Fibroblast of skin of scalp (primary cell): Measurements from ENCODE around the gene CELA1.
"Not testable (repeated sequence)": the region's sequence is repeated elsewhere in the genome, so short reads cannot be mapped to it uniquely, and the experiment has no call there.

Source experiments
- DNase-seq: peaks from one replicate; pipeline ENCODE4 v3.0.0-alpha.2; 2013

Gene CELA1

GRCh38 chr12:51341251-51342007, 5.0 kb downstream of the CELA1 start:
- DNase-seq, result peak; percentile 74

- DNase-seq, result no peak
Observed at GRCh38 chr12:51339750-51340149, 6.7 kb downstream of the CELA1 start.

- DNase-seq, result not testable (repeated sequence)
Observed at GRCh38 chr12:51337336-51337735, 9.1 kb downstream of the CELA1 start.

- no peak for DNase-seq
Observed at GRCh38 chr12:51335931-51336330, 10.5 kb downstream of the CELA1 start.

GRCh38 chr12:51334764-51335163, 11.7 kb downstream of the CELA1 start:
- no peak for DNase-seq

GRCh38 chr12:51333536-51333935, 12.9 kb downstream of the CELA1 start:
- no peak for DNase-seq

- no peak for DNase-seq
Observed at GRCh38 chr12:51330186-51330585, 16.3 kb downstream of the CELA1 start.

- DNase-seq, result no peak
Observed at GRCh38 chr12:51329742-51330141, 16.7 kb downstream of the CELA1 start.

GRCh38 chr12:51328587-51328986, 17.9 kb downstream of the CELA1 start:
- DNase-seq, result no peak

- DNase-seq, result peak; percentile 78
Observed at GRCh38 chr12:51326698-51327439, 19.6 kb downstream of the CELA1 start.

- DNase-seq, result no peak
Observed at GRCh38 chr12:51324953-51325352, 21.5 kb downstream of the CELA1 start.

GRCh38 chr12:51323966-51324895, 22.2 kb downstream of the CELA1 start, which contains the start of gene BIN2:
Gene BIN2, minus strand, starts transcription at chr12:51324174. Its CDS starts 72 bp downstream, at chr12:51324102.
- DNase-seq, result no peak

GRCh38 chr12:51323317-51323960, 23.0 kb downstream of the CELA1 start:
- no peak for DNase-seq

GRCh38 chr12:51322452-51322851, 24.0 kb downstream of the CELA1 start:
- DNase-seq, result no peak

- no peak for DNase-seq
Observed at GRCh38 chr12:51321882-51322281, 24.6 kb downstream of the CELA1 start.

GRCh38 chr12:51320695-51321320, 25.7 kb downstream of the CELA1 start:
- peak; percentile 67 for DNase-seq

- peak; percentile 31 for DNase-seq
Observed at GRCh38 chr12:51320311-51320694, 26.2 kb downstream of the CELA1 start.

GRCh38 chr12:51318846-51319599, 27.5 kb downstream of the CELA1 start:
- DNase-seq, result no peak

GRCh38 chr12:51318057-51318806, 28.2 kb downstream of the CELA1 start:
- DNase-seq, result not testable (repeated sequence)

GRCh38 chr12:51311389-51311788, 35.1 kb downstream of the CELA1 start:
- no peak for DNase-seq
